Measurements from ENCODE around the gene HMX1. TPM values are rescaled to one million over a fixed set of nuclear protein-coding genes. Genes with fewer than 3 reads are reported as not detected.

Gene HMX1
- total and polyA plus RNA-seq, 10 of the 15 experiments (the other 5 are each of a cell fraction or from before 2014, with no cell fraction given): not detected

GRCh38 chr4:8864912-8865680, 6.5 kb downstream of the HMX1 start (continued):
- TF ChIP-seq E4F1 (IDR thresholded peaks at IDR 0.05; ENCODE audit: borderline replicate concordance, partially characterized antibody) (no peak), ZBTB4 (CRISPR knock-in tag; IDR thresholded peaks at IDR 0.05) (no peak), ZNF217 (IDR thresholded peaks at IDR 0.05) (no peak), CHD2 (IDR thresholded peaks at IDR 0.05; ENCODE audit: borderline replicate concordance, low read depth, low read length) (no peak), SREBF2 (IDR thresholded peaks at IDR 0.05; ENCODE audit: low read length) (no peak), IRF3 (IDR thresholded peaks at IDR 0.05) (no peak)
